ENCODE data around the gene CPNE4.

CPNE4 gene

DNA sequence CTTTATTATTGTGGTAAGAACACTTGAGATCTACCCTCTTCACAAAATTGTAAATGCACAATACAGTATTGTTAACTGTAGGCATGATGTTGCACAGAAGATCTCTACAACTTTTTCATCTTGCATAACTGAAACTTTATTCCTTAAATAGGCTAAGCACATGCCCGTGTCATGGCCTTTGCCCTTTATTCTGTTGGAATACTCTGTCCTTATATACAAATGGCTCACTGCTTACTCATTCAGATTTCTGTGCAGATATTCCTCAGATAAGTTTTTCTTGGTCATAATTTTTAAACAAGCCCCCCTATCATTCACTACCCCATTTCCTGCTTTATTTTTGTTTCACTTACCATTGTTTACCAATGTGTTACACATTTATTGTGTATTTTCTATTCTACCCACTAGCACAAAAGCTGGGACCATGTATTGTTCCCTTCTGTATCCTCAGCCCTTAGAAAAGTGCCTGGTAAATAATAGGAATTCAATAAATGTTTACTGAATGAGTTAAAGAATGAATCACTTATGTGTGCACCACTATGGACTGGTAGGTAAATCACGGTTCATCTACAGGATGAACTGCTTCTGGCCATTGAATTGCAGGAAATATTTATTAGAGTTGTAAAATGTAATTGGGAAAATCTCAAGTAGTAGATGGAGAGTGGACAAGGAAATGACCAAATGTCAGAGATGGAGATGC is 151.0 kb downstream of the CPNE4 start:
- no peak for DNase-seq (ENCODE audit: low read depth in 4 of 4, low spot score in 1 of 4)

DNA sequence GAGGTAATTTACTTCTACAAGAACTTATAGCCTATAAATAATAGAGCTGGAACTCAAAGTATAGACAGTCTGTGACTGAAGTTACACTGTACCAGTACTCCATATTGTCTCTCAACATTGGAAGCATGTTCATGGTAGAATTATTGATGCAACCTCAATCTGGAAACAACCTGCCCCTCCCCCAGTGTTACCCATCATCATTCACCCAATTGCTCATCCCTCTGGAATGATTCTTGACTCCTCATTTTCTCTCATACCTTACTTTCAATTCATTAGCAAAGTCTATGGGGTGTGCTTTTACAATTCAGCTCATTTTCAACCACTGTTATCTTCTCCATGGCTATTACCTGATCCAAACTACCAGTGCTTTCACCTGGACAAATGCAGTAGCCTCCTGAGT is 151.7 kb downstream of the CPNE4 start:
- DNase-seq (ENCODE audit: low read depth in 4 of 4, low spot score in 1 of 4), result no peak

DNA sequence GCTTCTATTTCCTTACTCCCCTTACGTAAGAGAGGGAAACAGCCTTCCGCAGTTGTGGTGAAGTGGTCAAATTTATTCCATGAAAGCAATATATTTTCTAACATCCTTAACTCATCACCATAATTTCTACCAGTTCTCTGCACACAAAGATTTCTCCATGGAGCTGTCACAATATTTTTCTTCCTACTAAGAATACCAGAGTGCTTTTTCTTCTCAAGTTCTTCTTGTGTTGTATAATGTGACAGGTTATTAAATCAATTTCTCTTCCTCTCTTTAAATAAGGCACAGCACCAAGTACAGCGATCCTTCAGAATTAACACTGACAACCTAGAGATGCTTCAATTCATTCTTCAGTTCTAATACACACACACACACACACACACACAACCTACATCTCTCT is 153.0 kb downstream of the CPNE4 start:
- DNase-seq (ENCODE audit: low read depth in 4 of 4, low spot score in 1 of 4), result no peak

DNA sequence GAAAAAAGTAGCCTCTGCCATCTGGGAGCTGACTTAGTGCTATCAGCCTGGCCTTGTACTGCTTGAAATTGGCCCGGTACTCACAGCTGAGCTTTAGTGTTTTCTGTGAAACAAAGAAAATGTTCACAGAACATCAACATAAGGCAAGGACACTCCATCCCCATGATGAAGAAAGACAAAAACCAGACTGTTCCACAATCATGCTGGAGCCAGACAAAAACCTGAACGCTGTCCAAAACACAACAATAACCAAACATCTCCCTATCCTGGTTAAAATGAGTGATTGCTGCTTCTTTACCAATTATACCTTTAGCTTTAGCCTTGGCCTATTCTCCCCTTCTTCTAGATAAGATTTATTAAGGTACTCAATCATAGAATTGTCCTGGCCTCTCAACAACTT is 153.9 kb downstream of the CPNE4 start:
- DNase-seq (ENCODE audit: low read depth in 4 of 4, low spot score in 1 of 4), result no peak

DNA sequence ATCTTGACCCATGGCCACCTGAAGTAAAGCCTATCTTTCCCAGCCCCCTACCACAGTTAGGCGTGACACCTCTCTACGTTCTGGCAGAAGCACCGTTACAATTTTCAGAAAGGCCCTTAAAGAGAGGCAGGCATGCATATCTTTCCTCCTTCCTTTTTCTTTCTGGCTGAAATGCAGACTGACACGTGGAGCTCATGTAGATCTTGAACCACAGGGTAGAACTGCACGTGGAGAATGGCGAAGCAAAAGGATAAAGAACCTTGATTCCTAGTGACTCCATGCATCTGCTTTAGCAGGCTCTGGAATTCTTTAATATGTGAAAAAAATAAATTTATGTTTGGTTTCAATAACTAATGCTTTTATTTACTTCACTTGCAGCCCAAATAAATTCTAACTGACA is 166.6 kb downstream of the CPNE4 start:
- DNase-seq (ENCODE audit: low read depth in 4 of 4, low spot score in 1 of 4), result no peak

DNA sequence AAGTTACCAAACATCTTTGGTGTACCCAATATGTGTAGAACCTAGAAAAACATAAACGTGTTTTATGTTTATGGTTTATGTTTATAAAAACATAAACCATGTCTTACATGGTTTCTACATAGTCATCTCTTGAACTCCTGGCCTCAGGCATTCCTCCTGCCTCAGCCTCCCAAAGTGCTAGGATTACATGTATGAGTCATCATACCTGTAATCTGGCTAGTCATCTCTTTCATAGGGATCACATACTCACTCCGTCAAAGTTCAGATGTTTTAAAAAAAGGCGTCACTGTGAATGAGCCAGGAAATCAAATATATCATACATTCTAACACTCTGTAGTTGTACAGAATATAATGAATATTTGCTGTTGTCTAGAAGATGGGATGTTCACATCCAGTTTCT is 178.6 kb downstream of the CPNE4 start:
- no peak for DNase-seq (ENCODE audit: low read depth in 4 of 4, low spot score in 1 of 4)

DNA sequence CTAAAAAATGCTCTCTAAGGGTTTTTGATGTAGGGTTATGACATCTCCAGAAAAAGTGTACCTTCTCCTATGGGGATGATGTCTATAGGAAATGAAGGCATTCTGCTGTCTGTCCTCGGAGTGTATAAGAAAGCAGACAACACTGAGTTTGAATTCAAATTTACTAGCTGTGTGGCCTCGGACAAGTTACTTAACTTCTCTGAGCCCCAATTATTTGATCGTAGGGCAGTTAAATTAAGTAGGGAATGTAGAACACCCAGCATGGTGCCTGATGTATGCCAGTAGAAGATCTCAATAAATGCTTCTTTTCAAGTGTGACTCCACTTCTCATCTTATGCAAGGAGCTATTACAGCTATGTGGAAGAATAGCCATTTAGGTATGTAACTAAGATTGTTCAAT is 184.6 kb downstream of the CPNE4 start:
- DNase-seq (ENCODE audit: low read depth in 4 of 4, low spot score in 1 of 4), result no peak

DNA sequence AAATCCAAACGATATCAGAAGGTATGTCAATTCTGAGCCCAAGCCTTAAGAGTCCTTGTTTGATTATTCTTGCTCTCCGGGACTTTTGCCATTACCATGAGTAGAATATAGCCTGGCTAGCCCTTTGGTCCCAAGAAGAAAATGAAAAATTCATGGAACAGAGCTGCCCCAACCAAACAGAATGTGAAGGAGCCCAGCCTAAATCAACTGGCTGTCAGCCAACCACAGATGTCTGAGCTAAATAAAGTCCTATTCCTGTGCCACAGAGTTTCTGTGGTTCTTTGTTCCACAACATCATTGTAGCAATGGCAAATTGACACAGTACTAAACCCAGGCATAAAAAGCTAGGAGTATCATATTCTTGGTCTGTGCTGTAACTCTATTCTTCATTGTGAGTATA is 185.2 kb downstream of the CPNE4 start:
- DNase-seq (ENCODE audit: low read depth in 4 of 4, low spot score in 1 of 4), result no peak

DNA sequence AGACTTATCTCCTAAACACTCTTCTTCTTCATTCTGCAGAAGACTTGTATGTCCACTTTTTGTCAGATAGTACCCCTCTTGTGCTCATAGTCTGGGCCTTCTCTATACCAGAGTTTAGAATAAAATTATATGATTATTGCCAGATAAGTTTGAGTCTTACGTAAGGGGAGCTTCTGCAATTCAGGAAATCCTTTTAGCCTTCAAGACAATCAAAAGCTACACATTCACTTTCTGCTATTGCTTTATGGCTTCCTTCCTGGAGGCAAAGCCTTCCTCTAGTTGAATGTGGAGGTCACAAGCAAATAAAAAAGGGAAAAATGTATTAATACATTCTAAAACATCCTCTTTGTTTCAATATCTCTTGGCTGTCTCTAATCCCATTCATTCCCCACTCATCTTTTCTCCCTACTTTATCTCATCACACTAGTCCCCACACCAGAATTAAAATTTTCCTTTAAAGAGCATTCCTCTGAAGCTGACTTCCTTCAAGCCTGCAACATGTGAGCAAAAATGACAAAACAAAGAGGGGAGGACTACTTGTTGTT is 186.8 kb downstream of the CPNE4 start:
- DNase-seq (ENCODE audit: low read depth in 4 of 4, low spot score in 1 of 4), result no peak

DNA sequence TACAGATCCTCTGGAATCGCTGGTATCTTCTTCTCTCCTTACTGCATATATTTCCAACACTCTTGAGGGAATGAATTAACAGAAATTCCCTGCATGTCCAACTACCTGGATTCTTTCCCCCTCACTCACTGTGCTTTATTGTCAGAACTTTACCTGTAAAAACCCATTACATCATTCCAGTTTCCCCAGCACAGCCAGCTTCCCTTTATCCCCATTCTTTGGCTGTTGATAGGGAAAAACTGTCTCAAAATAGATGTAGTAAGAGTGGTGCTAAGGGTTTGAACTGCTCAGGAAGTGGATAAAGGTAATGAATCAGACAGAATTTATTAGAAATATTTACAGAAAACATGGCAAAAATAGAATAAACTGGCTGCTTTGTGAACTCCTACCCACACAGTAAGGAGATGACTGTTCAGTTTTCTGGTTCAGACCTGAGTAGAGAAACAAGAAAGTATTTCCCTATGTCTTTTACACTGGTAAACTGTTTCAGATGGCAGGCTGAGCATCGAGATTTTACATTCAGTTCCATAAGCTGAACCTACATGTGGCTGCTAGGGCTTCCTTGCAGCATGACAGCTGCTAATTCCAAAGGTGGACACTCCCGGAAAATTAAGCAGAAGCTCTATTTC is 188.4 kb downstream of the CPNE4 start:
- no peak for DNase-seq (ENCODE audit: low read depth in 4 of 4, low spot score in 1 of 4)

DNA sequence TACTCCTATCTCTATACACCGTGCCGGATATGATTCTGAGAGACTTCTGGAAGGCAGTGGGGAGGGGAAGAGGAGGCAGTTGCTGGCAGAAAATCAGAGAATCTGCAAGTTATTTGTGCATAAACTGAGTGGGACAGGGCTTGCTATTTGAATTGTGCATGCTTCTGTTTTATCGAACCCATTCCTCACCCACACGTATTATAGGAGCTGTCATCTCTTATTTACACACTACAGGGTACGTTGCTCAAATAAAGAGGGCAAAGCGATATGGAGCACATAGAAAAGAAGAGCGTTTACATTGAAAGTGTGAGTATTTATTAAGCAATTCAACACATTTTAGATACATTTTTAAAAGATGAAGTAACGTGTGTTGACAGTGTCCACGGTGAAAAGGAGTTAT is 191.6 kb downstream of the CPNE4 start:
- DNase-seq (ENCODE audit: low read depth in 4 of 4, low spot score in 1 of 4), result no peak

DNA sequence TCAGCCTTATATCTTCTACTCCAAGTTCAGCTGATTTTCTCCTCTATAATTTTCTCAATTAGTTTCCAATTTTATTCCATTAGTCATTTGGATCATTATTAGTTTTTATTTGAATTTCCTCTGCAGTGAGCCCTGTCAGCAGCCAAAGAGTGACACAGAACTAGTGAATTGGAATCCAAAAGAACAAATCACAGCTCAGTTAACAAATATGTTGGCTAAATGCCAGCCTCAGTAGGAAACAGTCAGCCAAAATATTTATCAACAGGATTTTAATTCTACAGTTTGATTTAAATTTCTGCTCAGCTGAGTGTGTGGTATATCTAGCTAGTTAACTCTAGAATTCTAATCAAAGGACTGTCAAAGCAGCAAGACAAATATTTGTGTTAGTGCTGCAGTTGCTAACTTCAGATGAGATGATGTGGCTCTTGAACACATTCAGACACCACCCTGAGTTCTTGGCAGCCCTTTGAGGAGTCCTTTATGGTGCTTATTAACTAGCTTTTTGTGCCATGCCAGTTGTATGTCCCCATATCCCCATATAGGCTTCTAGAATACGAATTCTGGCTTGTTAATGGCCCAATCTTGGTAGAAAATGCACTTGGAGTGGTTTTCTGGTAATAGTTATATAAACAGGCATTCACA is 194.5 kb downstream of the CPNE4 start:
- DNase-seq (ENCODE audit: low read depth in 4 of 4, low spot score in 1 of 4), result no peak

DNA sequence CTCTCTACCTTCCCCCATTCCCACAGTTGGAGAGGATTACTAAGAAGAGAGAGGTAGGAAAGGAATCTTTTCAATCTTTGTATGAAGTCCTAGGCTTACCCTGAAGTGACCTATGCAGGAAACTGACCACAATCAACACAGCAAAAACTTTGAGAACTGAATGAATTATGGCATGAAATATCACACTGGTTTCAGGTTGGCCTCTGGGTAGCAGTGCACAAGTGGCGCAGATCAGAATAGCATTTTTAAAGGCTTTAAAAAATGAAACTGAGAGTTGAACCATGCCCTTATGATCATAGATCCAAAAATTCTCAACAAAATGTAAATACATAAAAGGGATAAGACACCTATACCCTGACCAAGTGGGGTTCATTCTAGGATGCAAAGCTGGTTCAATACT is 198.9 kb downstream of the CPNE4 start:
- DNase-seq (ENCODE audit: low read depth in 4 of 4, low spot score in 1 of 4), result no peak

DNA sequence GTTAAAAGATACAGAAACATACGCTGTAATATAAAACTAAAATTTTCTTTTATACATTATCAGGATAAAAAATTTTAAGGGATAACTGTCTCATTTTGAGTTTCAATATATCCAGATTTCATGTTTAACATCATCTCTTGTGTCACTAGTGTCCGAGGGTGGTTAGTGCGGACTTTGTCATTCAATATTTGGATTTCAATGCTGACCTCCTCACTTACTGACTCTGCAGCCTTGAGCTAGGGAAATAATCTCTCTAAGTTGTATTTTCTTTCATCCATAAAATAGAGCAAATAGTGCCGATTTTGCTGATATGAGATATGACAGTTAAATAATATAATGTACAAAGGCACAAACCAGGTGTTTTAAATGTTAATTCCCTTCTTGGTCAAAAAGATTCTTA is 203.2 kb downstream of the CPNE4 start:
- no peak for DNase-seq (ENCODE audit: low read depth in 4 of 4, low spot score in 1 of 4)

DNA sequence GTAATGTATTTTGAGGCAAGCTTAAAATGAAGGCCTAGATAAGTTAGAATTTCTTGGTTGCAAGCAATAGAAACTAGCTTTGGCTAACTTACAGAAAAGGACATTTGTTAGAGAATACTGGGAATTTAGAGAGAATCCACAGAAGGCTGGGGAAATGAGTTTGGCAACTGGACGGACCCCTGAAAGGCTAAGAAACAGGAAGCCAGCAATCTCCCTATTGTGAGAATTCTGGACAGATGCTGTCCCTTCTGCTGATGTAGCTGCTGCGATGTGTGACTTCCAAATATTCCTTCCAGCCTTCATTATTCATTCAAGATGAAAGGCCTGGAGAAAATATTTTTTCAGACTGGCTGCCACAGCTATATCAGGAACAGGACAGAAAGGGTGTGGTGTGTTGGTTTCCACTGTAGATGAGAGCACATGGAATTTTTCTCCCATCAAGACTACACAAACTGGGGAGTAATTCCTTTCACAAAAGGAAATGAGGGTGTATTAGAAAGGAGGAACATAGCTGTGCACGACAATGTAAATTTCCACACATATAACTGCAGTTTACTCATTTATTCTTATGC is 213.5 kb downstream of the CPNE4 start:
- no peak for DNase-seq (ENCODE audit: low read depth in 4 of 4, low spot score in 1 of 4)

DNA sequence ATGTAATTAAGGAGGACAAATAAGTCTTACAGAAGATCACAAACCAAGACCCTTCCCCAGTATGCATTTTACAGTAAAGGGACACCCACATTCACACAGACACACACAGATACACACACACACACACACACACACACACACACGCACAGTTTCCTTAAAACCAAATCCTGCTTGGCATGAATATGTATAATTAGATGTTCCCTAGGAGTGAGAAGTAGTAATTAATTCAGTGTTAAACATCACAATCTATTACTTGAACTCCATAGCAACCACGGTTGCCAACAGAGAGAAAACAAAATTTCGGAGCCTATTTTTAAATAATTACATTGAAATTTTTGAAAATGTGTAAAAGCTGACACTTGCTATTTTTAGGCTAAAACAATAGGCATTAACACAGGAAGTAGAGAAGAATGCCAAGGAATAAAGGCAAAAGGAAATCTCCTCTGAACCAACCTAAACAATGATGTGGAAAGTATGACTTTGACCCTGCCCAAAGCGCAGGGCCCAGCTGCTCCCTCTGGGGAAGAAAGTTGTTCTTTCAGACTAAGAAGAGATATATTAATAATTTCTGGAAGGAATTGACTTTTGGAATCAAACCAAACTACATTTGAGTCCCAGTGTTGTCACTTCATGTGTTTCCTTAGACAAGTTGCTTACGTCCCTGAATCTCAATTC is 215.3 kb downstream of the CPNE4 start:
- no peak for DNase-seq (ENCODE audit: low read depth in 4 of 4, low spot score in 1 of 4)

DNA sequence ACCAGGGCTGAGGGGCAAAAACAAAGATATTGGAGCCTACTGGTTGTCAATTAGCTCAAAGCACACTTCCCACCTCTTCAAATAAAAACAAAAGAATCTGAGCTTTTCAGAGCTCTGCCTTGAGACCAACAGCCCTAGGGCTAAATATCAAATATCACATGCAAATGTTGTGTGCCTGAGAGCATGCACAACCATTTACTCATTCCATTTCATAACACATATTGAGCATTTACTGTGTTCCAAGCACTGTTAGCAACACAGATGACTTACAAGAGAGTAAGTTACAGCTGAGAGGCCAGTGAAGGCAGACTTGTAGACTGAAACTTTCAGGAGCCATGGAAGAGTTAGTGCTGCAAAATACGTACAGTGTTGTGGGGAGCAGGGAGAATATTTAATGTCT is 222.4 kb downstream of the CPNE4 start:
- no peak for DNase-seq (ENCODE audit: low read depth in 4 of 4, low spot score in 1 of 4)

DNA sequence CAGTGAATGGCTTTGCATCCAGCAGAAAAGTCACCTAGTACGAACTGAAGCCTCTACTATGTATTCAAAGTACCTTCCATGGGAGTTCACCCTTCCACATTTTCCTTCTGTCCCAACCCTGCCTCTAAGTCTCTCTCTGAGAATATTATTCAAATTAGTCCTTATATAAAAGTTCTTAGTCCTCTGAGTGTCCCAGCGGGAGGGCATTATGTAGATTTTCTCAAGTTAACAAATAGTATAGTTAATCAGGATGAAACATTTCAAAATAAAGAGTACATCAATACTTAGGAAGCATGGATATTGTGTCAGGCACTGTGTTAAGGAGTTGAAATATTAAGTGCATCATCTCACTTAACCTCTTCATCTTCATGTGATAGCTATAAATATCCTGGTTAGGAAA is 223.3 kb downstream of the CPNE4 start:
- no peak for DNase-seq (ENCODE audit: low read depth in 4 of 4, low spot score in 1 of 4)

DNA sequence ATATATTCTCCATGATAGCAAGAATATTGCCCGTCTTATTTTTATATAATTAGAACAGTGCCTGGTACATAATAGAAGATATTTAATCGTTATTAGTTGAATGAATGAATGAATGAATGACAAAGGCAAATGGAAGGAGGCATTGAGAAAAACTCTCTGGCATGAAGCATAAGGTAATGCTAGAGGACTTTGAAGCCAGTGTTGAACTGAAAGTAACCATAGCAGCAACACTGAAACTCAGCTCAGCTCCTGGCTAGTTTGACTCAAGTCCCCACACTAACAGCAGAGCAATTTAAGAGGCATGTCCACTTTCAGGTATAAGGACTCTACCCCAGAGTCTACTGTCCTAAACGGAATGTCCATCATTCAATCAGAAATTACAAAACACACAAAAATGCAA is 227.0 kb downstream of the CPNE4 start:
- no peak for DNase-seq (ENCODE audit: low read depth in 4 of 4, low spot score in 1 of 4)

DNA sequence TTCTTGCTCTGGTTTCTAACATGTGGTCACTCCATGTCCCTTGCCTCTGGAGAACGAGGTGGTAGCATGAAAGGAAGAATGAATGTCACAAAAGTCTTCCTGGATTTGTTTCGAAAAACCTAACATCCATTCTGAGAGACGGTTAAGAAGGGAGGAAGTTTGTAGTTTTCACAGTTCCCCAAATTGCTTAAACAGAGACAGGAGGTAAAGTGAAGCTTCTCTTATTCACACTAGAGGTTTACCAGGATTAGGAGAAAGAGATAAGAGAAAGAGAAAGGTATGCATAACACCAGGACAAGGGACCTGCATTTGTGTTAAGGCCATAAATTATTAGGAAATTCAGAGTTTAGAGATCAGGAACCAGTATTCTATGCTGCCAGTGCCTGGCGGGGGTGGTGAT is 228.1 kb downstream of the CPNE4 start:
- DNase-seq (ENCODE audit: low read depth in 4 of 4, low spot score in 1 of 4), result no peak

DNA sequence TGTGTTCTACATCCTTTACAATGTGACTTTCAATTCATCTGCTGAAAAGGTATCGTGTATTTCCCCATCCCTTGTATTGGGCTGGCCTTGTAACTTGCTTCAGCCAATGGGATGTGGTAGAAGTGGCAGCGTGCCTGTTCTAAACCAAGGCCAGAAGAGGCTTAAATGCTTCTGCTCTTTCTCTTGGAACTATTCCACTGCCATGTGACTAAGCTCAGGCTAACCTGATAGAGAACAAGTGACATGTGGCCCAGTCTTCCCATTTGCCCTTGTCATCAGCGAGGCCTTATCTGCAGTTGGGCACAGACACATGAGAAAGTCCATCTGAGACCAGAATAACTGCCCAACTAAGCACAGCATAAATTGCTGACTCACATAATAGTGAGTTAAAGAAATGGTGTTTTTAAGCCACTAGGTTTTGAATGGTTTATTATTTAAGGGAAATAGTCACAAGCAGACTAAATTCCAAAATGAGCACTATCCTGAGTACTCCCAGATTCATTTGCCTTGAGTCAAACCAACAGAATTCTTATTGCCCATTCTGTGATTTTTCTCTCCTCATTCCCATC is 230.2 kb downstream of the CPNE4 start:
- DNase-seq (ENCODE audit: low read depth in 4 of 4, low spot score in 1 of 4), result no peak
